ENCODE results near the gene CHAC2.

DNA sequence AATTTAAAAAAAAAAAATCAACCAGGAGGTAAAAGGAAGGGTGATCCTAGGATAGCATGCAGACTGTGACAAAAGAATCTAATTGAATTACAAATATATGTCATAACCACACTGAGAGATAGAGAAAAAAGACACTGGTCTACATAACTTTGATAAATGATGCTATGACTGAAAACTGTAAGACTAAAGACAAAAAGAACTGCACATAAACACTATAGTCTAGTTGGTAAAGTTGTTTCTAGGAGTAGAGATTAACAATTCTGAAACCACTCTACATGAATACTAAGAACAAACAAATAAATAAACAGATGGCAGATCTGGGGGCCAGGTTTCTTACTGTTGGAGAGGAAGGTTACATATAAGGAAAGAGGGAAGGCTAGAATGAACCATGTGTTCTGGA lies 14.6 kb upstream of the CHAC2 start:
- TF ChIP-seq RAD21 (IDR thresholded peaks at IDR 0.05; ENCODE audit: low read depth), result no peak
- no peak for TF ChIP-seq CREB1 (IDR thresholded peaks at IDR 0.05; ENCODE audit: low read depth)
- no peak for TF ChIP-seq EP300 (IDR thresholded peaks at IDR 0.05; ENCODE audit: borderline replicate concordance)
- TF ChIP-seq, protein P1, sequence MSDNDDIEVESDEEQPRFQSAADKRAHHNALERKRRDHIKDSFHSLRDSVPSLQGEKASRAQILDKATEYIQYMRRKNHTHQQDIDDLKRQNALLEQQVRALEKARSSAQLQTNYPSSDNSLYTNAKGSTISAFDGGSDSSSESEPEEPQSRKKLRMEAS (IDR thresholded peaks at IDR 0.05), result no peak
- TF ChIP-seq, protein P2, sequence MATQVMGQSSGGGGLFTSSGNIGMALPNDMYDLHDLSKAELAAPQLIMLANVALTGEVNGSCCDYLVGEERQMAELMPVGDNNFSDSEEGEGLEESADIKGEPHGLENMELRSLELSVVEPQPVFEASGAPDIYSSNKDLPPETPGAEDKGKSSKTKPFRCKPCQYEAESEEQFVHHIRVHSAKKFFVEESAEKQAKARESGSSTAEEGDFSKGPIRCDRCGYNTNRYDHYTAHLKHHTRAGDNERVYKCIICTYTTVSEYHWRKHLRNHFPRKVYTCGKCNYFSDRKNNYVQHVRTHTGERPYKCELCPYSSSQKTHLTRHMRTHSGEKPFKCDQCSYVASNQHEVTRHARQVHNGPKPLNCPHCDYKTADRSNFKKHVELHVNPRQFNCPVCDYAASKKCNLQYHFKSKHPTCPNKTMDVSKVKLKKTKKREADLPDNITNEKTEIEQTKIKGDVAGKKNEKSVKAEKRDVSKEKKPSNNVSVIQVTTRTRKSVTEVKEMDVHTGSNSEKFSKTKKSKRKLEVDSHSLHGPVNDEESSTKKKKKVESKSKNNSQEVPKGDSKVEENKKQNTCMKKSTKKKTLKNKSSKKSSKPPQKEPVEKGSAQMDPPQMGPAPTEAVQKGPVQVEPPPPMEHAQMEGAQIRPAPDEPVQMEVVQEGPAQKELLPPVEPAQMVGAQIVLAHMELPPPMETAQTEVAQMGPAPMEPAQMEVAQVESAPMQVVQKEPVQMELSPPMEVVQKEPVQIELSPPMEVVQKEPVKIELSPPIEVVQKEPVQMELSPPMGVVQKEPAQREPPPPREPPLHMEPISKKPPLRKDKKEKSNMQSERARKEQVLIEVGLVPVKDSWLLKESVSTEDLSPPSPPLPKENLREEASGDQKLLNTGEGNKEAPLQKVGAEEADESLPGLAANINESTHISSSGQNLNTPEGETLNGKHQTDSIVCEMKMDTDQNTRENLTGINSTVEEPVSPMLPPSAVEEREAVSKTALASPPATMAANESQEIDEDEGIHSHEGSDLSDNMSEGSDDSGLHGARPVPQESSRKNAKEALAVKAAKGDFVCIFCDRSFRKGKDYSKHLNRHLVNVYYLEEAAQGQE (IDR thresholded peaks at IDR 0.05; ENCODE audit: low read depth), result no peak
- TF ChIP-seq CEBPB (IDR thresholded peaks at IDR 0.05), result no peak
- TF ChIP-seq, protein P3, sequence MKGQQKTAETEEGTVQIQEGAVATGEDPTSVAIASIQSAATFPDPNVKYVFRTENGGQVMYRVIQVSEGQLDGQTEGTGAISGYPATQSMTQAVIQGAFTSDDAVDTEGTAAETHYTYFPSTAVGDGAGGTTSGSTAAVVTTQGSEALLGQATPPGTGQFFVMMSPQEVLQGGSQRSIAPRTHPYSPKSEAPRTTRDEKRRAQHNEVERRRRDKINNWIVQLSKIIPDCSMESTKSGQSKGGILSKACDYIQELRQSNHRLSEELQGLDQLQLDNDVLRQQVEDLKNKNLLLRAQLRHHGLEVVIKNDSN (IDR thresholded peaks at IDR 0.05), result no peak
- TF ChIP-seq TAF1 (IDR thresholded peaks at IDR 0.05; ENCODE audit: low read depth), result no peak
- no peak for TF ChIP-seq YY1 (IDR thresholded peaks at IDR 0.05; ENCODE audit: low read depth)
- TF ChIP-seq EGR1 (IDR thresholded peaks at IDR 0.05), result no peak
- TF ChIP-seq FOXM1 (IDR thresholded peaks at IDR 0.05; ENCODE audit: borderline replicate concordance, low read depth), result no peak

Data from Ishikawa (cell line).